HG03095 (cell line): ENCODE data around the gene PPM1J.
"Not testable (repeated sequence)": the region's sequence is repeated elsewhere in the genome, so short reads cannot be mapped to it uniquely, and the experiment has no call there.

ENCODE experiments used
- ATAC-seq: cut with Tn5 transposase; IDR thresholded peaks from one replicate; pipeline ENCODE4 v1.9.1; 2021; ENCODE audit warnings: moderate library complexity; ENCODE audit not compliant: unreplicated experiment

PPM1J gene

DNA sequence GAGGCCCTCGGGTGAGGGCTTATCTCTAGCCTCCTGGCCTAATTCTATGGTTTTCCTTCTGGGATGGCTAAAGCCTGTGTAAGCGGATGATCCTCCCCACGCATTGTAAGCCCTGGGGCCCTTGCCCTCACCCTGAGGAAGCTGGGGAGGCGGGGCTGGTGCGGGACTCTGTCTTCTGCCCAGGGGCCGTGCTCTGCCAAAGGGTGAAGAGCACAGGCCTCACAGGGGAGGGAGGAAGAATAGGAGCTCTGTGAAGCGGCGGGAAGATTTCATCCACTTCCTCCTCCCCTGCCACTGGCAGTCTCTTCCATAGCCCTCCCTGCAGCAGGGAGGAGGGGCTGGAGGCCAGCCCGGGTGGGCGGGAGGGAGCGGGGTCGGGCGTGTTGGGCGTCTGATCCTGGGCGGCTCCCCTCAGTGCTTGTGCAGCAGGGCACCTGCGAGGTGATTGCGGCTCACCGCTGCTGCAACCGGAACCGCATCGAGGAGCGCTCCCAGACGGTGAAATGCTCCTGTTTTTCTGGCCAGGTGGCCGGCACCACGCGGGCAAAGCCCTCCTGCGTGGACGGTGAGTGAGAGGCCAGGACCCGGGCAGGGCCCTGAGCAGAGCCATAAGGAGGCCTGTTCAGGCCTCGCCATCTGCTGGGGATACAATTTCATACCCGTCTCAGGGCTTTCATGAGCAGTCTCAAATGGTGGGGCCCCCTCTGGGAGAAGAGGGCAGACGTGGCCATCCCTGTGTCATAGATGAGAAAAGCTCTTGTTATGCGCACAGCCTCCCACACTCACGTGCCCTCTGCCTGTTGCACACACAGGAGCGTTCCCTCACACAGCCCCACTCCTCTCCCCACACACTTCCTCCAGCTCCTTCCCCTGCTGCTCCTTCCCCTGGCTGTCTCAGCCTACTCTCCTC, 7.7 kb upstream of the PPM1J start:
- no peak for ATAC-seq

DNA sequence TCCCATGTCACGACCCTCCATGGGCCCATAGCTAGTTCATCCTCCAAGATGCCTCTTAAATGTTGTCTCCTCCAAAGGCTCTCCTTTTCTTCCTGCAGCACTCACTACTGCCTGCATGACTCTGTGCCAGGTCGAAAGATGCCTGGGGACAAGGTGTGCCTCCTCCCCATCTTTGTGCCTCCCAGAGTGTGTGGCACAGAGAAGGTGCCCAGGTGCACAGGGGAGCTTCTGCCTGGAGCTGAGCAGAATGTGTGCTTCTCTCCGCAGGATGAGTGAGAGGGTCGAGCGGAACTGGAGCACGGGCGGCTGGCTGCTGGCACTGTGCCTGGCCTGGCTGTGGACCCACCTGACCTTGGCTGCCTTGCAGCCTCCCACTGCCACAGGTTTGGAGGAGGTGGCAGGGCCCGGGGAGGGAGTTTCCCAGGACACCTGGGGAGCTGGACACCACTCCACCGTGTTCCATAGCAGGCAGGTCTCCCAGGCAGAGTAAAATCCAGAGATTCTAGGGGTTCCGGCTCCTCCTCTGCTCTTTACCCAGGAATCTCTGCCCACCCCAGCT, 6.9 kb upstream of the PPM1J start:
- no peak for ATAC-seq

DNA sequence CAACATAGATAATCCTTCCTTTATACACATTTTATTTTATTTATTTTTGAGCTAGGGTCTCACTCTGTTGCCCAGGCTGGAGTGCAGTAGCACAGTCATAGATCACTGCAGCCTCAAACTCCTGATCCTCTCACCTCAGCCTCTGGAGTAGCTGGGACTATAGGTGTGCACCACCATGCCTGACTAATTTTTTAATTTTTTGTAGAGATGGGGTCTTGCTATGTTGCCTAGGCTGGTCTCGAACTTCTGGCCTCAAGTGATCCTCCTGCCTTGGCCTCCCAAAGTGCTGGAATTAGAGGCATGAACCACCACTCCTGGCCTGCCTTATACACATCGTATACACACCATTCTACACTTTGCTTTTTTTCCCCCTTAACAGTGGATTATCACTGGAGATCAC, 6.2 kb upstream of the PPM1J start:
- not testable (repeated sequence) for ATAC-seq

DNA sequence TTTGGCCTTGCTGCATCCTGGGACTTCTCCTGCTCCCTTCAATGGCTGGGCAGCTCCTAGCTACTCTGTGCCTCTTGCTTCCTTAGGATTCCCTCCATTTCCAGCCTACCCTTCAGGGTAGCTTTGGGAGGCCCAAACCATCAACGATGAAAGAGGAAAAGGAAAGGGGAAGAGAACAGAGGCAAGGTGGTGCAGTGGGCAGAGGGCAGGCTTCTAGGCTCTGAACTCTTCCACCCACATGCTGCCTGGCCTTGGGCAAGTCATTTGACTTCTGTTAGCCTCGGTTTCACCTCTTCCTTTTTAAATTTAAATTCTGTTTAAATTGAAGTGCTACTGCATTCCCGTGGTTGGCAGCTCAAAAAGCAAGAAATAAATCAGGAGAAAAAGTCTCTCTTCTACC, 5.7 kb upstream of the PPM1J start:
- no peak for ATAC-seq

DNA sequence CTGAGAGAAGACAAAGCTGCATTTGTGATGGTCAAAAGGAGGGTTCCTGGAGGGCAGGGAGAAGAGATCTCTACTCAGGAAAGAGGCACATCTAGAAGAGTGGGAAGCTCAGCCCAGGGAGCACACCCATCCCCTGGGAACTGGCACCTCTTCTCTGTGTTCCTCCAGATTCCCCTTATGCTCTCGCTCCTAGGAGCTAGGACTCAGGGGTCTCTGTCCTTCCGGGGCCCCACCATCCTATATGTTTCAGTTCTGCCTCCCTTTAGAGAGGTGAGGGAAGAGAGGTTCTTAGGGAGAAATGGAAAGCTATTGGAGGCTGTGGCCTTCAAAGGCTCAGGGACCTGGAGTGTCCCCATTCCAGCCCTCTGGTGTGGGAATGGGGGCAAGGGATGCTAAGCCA, 4.6 kb upstream of the PPM1J start:
- no peak for ATAC-seq

DNA sequence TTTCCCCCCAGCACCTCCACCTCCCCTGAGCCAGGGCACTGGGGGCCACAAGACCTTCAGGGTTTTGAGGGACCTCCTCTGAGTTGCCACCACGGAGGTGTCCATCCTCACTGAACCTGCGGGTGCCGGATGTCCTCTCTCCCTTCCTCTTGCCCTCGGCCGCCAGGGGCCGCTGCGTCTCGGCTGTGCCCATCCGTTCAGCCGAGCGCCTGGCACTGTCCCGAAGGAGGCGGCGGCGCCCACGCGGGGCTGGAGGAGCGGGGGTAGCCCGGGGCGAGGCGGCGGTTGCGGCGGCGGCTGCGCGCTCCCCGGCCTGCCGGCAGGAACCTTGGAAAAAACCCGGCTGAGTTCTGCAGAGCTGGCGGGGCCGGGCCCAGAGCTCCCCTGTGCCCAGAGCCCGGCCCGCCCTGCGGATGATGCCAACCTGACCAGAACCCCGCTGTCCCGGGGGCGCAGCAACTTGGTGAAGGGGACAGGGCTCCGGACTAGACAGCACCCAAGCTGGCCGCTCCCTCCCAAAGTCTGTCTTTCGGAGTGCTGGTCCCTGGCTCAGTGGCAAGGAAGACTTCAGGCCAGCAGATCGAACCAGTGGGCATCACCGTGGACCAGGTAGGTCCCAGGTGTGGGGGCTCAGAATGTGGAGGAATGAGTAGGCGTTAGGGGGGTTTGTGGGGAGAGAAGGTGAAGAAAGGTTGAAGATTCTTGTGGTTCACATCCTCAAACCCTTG, 3.7 kb upstream of the PPM1J start:
- ATAC-seq, result no peak

DNA sequence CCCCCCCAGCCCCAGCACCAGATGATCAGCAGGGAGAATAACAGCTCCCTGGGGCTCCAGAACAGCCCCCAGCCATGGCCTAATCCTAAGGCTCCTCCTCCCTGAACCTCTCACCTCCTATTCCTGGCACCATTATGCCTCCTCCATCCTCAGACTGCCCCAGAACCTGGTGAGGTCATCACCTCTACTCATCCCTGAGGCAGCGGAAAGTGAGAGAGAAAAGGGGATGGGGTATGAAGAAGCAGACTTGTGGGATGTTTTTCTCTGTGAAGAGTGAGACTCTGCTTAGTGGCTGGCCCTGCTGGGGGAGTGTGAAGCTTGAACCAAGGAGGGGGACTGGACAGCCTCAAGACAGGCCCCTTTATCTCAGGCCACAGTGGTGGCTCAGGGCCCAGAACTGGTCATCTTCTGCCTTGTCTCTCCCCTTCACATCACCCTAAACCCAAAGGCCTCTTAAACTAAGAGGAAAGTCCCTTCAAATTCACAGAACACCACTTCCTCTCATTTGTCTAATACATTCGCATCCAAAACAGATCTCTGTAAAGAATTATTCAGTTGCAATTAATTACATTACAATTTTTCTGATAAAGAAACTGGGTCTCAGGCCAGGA, 2.2 kb upstream of the PPM1J start:
- no peak for ATAC-seq

DNA sequence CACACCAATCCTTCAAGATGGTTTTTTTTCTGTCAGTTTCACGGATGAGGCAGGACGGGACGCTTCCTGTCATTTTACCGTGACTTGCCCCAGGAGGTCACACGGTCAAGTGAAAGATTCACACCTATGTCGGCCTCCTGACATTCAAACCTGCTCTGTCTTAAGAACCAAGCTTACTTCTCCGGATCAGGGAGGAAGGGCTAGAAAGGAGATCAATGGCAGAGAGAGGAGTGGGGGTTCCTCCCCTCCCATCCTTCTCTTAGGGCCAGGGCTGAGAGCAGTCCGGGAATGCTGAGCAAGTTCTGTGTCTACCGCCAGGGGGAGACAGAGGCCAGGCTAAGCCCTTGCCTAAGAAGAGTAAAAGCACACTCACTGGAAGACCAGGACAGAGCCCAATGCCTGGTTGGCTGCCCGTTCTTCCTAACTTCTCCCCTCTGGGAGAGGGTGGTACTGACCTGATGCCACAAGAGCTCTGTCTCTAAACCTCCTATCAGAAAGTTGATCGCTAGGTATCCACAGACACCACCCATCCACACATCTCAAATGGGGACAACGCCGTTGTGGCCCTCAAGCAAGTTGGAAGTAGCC, 1.1 kb upstream of the PPM1J start:
- peak; percentile 27 for ATAC-seq

DNA sequence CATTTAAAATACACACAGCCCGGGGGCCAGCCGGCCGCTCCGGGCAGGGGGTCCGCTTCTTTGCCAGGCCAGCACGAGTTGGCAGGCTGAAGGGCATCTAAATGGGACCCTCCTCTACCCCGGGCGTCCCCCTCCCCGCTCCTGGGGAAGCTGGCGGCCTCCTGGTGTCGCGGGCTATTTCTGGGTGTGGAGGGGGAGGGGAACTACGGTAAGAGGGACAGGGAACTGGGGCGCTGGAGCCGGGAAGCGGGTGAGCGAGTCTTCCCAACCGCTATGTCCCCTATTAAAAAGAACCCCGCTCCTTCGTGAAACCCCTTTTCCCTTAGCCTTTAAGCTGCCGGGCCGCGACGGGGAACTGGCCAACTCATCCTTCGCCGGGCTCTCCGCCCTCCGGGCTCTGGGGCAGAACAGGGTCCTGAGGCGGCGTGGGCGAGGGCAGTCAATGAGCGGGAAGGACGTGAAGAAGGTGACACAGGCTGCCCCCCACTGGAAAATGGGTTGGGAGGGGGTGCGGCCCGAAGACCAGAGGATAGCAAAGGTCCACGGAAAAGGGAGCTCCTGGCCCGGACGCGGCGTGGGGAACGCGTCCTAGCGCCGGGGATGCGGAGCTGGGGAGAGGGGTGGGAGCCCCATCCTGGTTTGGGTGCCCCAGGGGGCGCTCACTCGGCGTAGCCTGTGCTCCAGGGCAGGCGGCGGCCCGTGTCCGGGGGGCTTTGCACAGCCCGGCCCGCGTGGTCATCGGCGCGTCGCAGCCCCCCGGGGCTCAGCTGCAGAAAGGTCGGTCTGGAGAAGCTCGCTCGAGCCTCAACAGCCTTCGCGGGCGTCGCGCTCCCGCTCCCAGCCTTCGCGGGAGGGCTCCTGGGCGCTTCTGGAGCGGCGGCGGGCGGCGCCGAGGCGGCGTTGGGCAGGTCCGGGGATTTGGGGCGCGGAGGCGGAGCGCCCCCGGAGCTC, 544 bp downstream of the PPM1J start:
- no peak for ATAC-seq

DNA sequence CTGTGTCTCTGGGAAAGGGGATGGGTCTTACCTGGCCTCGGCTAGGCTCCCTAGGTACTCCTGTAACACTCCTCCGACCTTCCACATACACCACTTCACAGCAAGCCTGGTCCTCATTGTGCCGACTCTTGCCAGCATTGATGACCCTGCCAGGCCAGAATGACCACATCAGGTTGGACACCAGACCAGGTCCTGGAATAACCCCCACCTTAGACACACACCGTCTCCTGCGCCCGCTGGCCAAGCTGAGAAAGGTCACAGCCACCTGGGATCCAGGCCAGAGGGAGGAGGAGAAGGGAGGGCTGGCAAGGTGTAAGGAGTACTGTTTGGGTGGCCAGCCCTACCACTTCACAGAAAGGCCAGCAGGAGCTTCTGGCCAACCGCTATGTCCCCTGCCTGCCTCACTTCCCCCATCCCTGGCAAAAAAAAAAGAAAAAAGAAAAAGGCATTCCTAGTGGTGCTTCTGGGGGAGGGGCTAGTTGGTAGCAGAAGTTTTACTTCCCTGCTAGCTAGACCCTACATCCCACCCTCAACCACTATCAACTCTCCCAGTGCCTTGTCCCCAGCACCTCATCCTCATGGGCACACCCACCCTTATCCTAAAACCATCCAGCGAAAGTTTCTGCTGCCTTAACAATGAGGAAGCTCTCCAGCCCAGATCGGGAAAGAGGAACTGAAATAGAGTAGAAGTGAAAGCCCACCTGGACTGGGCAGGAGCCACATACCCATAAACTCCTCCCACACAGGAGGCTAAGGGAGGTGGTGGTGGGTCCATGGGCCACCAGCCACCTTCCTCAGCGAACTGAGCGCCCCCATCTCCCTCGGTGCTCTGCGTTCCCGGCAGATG, 1.4 kb downstream of the PPM1J start:
- peak; percentile 29 for ATAC-seq

DNA sequence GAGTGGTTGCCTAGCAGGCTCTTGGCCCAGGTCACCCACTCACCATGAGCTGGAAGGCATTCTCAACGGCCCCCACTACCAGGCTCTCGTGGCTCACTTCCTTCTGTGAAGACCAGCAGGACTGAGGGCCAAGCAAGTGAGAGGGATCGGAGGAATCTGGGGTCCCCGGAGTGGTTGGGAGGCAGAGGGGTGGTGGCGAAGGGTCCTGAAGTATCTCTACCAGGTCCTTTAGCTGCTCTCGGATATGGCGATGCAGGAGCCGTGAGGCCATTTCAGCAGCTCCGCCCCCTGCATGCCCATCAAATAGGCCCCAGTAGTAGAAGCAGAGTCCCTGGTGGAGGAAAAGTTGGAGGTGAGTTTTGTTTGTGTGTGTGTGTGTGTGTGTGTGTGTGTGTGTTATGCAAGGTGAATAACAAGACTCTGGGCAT, 2.4 kb downstream of the PPM1J start:
- no peak for ATAC-seq

DNA sequence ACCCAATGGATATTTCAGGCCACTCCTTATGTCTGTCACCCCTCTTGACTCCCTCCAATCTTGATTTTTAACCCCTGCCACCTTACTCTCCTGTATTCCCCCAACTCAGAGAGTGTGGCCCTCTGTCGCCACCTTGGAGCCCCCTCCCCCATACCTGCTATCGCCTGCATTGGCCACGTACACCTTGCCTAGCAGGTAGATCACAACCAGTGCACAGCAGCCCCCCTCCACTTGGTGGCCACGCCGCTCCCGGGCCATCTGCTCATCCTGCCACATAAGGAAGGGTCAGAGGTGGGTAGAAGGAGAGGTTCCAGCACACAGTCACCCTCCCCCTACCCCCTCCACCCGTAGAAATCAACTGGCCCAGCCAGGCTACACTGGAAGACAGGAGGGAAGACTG, 2.9 kb downstream of the PPM1J start:
- no peak for ATAC-seq

DNA sequence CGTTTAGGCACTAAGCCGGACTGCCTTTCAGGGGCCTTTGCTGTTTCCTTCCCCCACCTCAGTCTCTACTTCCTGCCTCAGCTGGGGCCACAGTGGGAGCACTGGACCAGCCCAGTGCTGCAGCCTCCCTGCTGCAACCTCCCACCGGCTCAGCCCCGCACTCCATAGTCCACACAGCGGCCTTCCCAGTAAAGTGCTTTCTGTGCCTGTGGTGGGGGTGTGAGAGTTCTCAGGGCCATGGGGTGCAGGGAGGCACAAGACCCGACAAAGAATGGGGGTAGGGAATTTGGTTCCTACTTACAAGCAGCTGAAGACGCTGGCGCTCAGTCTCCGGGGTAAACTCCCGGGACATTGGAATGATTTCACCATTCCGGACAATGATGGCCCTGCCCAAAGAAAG, 3.5 kb downstream of the PPM1J start:
- no peak for ATAC-seq

DNA sequence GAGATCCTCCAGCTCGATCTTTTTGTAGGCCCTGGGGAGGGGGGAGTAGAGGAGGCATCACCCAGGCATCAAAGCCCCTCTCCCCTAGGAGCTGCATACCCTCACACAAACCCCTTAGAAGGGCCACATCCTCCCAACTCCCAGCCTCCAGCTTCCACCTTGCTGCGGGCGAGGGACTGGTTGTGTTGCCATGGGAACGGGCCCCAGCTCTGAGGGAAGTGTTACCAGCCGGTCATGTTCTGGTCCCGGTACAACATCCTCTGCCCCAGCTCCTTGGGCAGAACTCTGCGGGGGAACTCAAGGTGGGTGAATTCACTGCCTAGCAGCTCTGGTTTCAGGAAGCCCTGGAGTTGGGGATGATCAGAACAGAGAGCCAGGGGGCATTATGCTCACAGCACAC, 4.1 kb downstream of the PPM1J start:
- ATAC-seq, result no peak

DNA sequence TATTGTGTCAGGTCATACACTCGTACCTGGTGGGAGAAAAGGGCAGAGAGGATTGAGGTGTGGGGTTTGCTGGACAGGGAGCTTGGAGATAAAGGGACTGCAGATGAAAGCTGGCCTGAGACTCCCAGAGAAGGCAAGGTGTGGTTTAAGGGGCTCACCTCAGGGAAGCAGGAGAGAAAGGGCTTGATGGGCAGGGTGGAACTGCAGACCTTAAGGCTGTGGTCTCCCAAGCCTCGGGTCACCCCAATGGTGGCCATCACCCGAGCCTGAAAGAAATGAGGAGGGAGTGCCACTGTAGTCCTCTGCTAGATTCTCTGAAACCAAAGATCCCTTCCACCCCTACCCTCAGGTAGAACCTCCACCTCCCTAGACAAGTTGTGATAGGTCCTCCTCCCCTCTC, 4.5 kb downstream of the PPM1J start:
- ATAC-seq, result no peak

DNA sequence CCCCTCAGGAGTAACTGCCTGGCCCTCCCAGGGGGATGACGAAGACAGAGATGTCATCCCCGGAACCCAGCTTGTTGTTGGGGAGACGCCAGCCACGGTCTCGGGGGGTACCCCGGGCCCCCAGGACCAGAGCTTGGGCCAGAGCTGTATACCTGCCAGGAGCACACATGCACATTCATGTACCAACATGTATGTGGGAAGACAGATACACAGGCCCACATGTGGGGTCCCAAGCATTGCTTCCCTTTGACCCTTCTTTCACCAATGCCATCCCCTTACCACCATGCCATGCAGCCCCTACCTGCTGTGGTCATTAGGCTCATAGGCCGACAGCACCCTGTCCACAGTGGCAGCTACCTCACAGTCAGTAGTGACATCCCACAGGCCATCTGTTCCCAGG, 5.0 kb downstream of the PPM1J start:
- no peak for ATAC-seq

DNA sequence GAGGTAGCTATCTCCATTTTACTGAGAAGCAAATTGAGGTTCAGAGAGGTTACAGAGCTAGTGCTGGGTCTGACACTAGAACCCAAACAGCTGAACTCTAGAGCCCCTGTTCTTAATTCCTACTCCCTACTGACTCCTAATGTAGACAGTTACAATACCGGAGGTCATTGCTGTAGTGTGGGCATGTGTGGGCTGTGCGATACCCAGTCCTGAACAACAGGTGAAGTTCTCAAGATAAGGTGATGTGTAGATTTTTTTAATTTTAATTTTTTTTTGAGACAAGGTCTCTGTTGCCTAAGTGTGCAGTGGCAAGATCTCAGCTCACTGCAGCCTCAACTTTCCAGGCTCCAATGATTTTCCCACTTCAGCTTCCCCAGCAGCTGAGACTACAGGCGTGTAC, 6.6 kb downstream of the PPM1J start:
- ATAC-seq, result no peak

DNA sequence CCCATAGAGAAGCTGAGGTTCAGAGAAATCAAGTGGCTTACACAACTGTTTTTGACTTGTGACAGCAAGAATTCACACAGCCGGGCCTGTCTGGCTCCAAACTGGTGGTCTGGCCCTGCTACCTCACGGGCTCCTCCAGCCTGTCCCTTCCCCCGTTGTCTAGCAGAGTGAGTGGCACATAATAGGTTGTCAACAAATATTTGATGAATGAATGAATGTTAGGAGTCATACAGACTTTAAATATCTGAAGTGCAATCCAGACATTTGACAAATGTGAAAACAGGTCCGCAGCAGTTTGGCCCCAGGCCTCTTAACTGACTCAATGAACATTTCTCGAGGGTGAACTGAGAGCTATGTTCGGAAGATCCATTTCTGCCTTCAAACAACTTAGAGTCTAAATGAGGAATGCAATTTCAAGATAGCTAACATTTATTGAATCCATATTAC, 7.1 kb downstream of the PPM1J start:
- no peak for ATAC-seq
